ENCODE results near the gene TCF25. TPM values are rescaled to one million over a fixed set of nuclear protein-coding genes. Genes with fewer than 3 reads are reported as not detected.

Gene TCF25
- total RNA-seq, 1 donor from 2014 or later, result 149 TPM

DNA sequence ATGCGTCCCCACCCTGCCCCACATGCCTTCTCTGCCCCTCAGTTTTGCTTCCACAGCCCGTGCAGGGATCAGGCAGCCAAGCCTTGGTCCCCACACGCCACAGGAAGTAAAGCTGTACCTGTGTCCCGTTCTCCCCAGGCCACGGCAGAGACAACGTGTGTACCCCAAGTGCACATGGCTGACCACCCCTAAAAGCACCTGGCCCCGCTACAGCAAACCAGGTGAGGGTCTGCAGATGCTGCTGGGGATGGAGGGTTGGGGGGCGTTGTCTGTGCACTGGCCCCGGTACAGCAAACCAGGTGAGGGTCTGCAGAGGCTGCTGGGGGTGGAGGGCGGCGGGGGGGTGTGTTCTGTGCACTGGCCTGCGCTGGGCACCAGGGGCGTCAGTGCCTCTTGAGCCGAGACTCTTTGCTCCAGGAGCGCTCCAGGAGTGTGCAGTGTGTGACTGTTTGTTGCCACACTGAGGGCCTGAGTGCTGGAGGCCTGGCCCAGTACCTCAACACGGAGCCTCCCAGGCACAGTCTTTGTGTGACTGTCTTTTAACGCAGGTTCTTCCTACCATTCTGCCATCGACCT, 18.8 kb downstream of the TCF25 start:
- H3K36me3 ChIP-seq (ENCODE audit: control insufficient read depth, insufficient read depth, low read length), result peaks cover 3% of the 10 kb centered on the region
- TF ChIP-seq, protein P1, sequence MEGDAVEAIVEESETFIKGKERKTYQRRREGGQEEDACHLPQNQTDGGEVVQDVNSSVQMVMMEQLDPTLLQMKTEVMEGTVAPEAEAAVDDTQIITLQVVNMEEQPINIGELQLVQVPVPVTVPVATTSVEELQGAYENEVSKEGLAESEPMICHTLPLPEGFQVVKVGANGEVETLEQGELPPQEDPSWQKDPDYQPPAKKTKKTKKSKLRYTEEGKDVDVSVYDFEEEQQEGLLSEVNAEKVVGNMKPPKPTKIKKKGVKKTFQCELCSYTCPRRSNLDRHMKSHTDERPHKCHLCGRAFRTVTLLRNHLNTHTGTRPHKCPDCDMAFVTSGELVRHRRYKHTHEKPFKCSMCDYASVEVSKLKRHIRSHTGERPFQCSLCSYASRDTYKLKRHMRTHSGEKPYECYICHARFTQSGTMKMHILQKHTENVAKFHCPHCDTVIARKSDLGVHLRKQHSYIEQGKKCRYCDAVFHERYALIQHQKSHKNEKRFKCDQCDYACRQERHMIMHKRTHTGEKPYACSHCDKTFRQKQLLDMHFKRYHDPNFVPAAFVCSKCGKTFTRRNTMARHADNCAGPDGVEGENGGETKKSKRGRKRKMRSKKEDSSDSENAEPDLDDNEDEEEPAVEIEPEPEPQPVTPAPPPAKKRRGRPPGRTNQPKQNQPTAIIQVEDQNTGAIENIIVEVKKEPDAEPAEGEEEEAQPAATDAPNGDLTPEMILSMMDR (IDR thresholded peaks at IDR 0.05; ENCODE audit: insufficient read depth, low read length, poor library complexity, severe bottlenecking), result no peak

DNA sequence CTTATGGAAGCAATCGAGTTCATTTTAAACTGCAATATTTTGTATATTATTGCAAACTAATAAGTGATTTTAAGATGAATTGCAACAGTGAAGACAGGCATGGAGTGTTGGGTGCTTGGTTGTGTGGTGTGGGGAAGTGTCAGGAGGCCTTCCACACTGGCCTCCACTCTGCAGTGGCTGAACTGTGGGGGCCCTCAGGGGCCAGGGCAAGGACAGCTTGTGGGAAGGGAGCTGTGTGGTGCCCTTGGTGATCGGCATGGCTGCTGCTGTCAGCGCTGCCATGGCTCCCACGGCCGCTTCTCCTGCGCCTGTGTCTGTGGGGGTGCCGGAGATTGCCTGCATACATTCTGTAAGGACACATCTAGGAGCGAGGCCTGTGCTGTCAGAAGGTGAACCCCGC, 19.2 kb downstream of the TCF25 start:
- H3K36me3 ChIP-seq (ENCODE audit: control insufficient read depth, insufficient read depth, low read length), result peaks cover 3% of the 10 kb centered on the region
- TF ChIP-seq, protein P1 (IDR thresholded peaks at IDR 0.05; ENCODE audit: insufficient read depth, low read length, poor library complexity, severe bottlenecking), result no peak
- H3K27me3 ChIP-seq (ENCODE audit: control insufficient read depth, insufficient read depth, low read length), result no peaks in the 10 kb centered on the region
- DNase-seq (ENCODE audit: low read depth), result no peak
- no peak overlapping the region for H3K4me3 ChIP-seq (ENCODE audit: low read depth, low read length)

More for the DNA sequence above, 18.8 kb downstream of the TCF25 start:
- Histone ChIP-seq H3K27me3 (ENCODE audit: control insufficient read depth, insufficient read depth, low read length) (no peaks in the 10 kb centered on the region), H3K4me3 (ENCODE audit: low read depth, low read length) (no peak overlapping the region)
- DNase-seq (ENCODE audit: low read depth), result no peak

DNA sequence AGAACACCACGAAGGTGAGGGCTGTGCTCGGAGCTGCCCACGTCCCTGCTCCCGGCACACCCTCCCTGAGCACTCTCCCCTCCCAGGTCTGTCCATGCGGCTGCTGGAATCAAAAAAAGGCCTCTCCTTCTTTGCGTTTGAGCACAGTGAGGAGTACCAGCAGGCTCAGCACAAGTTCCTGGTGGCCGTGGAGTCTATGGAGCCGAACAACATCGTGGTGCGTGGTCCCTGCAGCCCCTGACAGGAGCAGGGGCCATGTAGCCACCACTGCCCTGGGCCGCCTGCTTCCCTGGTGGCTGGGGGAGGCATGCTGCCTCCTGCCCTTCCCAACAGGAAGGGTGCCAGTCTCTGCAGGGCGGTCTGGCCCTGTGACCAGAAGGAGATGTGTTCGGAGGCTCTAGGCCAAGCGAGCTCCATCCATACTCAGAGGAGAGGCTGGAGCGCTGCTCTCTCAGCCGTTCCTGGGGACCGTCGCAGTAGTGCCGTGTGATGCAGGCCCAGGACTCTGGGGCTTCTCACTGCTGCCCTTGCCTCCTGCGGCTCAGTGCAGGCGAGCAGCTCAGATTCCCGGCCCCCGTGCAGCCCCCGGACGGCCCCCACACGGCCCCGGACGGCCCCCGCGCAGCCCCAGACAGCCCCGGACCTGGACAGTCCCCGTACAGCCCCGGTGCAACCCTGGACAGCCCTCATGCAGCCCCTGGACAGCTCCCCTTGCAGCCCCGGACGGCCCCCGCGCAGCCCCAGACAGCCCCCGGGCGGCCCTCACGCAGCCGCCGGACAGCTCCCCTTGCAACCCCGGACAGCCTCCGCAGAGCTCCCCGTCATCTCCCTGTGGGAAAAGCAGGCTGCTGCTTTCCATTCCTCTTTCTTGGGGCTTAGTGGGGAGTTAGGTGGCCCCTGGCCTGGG, 20.5 kb downstream of the TCF25 start:
- Histone ChIP-seq H3K4me3 (ENCODE audit: low read depth, low read length) (no peak overlapping the region), H3K27me3 (ENCODE audit: control insufficient read depth, insufficient read depth, low read length) (no peaks in the 10 kb centered on the region), H3K36me3 (ENCODE audit: control insufficient read depth, insufficient read depth, low read length) (peaks cover 2% of the 10 kb centered on the region)
- DNase-seq (ENCODE audit: low read depth), result no peak
- TF ChIP-seq, protein P1 (IDR thresholded peaks at IDR 0.05; ENCODE audit: insufficient read depth, low read length, poor library complexity, severe bottlenecking), result no peak

- Histone ChIP-seq H3K36me3 (ENCODE audit: control insufficient read depth, insufficient read depth, low read length) (peaks cover 1% of the 10 kb centered on the region), H3K27me3 (ENCODE audit: control insufficient read depth, insufficient read depth, low read length) (no peaks in the 10 kb centered on the region), H3K4me3 (ENCODE audit: low read depth, low read length) (no peak overlapping the region)
- DNase-seq (ENCODE audit: low read depth), result no peak
- TF ChIP-seq, protein P1 (IDR thresholded peaks at IDR 0.05; ENCODE audit: insufficient read depth, low read length, poor library complexity, severe bottlenecking), result no peak
Observed at GRCh38 chr16:89895482-89896250, 22.3 kb downstream of the TCF25 start.

DNA sequence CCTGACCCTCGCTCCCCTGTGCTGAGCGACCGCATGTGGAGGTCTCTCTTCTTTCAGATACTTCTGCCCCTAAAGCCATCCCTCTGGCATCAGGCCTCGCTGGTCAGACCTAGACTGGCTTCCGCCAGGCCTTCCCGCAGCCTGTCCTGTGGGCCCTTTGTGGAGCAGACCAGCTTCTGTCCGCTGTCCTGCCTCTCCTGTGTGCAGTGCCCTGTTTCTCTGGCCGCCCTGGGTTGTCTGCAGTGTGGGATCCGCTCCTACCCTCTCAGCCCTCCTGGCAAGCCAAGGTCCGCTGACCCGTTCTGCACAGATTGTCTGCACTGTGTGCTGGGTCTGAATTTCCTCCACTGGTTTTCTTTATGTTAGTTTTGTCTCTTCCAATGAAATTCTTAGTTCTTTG, 23.8 kb downstream of the TCF25 start:
- Histone ChIP-seq H3K4me3 (ENCODE audit: low read depth, low read length) (no peak overlapping the region), H3K27me3 (ENCODE audit: control insufficient read depth, insufficient read depth, low read length) (no peaks in the 10 kb centered on the region), H3K36me3 (ENCODE audit: control insufficient read depth, insufficient read depth, low read length) (peaks cover 1% of the 10 kb centered on the region)
- TF ChIP-seq, protein P1 (IDR thresholded peaks at IDR 0.05; ENCODE audit: insufficient read depth, low read length, poor library complexity, severe bottlenecking), result no peak
- no peak for DNase-seq (ENCODE audit: low read depth)
